Hepatocyte (in vitro differentiated cells): Measurements from ENCODE around the gene CFAP298. TPM values are rescaled to one million over a fixed set of nuclear protein-coding genes. Genes with fewer than 3 reads are reported as not detected.

Experiments used
- DNase-seq: peaks from one replicate; pipeline ENCODE4 v3.0.0-alpha.2; 2016; ENCODE audit warnings: low spot score
- H2AFZ ChIP-seq: fragments of 200-600 bp; sonication (generic); 2 replicates; pipeline ENCODE4 v1.6.0; 2016; ENCODE audit warnings: antibody characterized with exemption, mild to moderate bottlenecking
- H3K27ac ChIP-seq: fragments of 200-600 bp; sonication (generic); 2 replicates; pipeline ENCODE4 v1.5.1; 2016; ENCODE audit warnings: mild to moderate bottlenecking
- H3K27me3 ChIP-seq: fragments of 200-600 bp; sonication (generic); 2 replicates; pipeline ENCODE4 v1.6.1; 2016
- H3K36me3 ChIP-seq: fragments of 200-600 bp; sonication (generic); replicated peaks from 2 replicates; pipeline ENCODE4 v1.5.1; 2016; ENCODE audit warnings: low read depth; ENCODE audit not compliant: insufficient read depth
- H3K4me1 ChIP-seq: fragments of 200-600 bp; sonication (generic); 2 replicates; pipeline ENCODE4 v1.5.1; 2016; ENCODE audit warnings: mild to moderate bottlenecking, moderate library complexity; ENCODE audit not compliant: insufficient read depth
- H3K4me2 ChIP-seq: fragments of 200-600 bp; sonication (generic); 2 replicates; pipeline ENCODE4 v1.6.0; 2016
- H3K4me3 ChIP-seq: fragments of 200-600 bp; sonication (generic); 2 replicates; pipeline ENCODE4 v1.5.1; 2016; ENCODE audit warnings: mild to moderate bottlenecking
- H3K79me2 ChIP-seq: fragments of 200-600 bp; sonication (generic); 2 replicates; pipeline ENCODE4 v1.6.0; 2017; ENCODE audit warnings: mild to moderate bottlenecking
- H3K9me2 ChIP-seq: fragments of 200-600 bp; sonication (generic); replicated peaks from 2 replicates; pipeline ENCODE4 v1.6.0; 2017; ENCODE audit warnings: mild to moderate bottlenecking; ENCODE audit not compliant: insufficient read depth
- H3K9me3 ChIP-seq: fragments of 200-600 bp; sonication (generic); 2 replicates; pipeline ENCODE4 v1.5.1; 2016; ENCODE audit warnings: low read depth, mild to moderate bottlenecking
- H4K20me1 ChIP-seq: fragments of 200-600 bp; sonication (generic); 2 replicates; pipeline ENCODE4 v1.6.0; 2016; ENCODE audit warnings: mild to moderate bottlenecking; ENCODE audit not compliant: insufficient read depth, poor library complexity, severe bottlenecking
- CTCF ChIP-seq: fragments of 200-600 bp; sonication (generic); IDR thresholded peaks from 2 replicates; pipeline ENCODE4 v1.5.1; 2016; ENCODE audit warnings: antibody characterized with exemption, mild to moderate bottlenecking; ENCODE audit not compliant: poor library complexity
- EZH2 ChIP-seq: fragments of 200-600 bp; sonication (generic); IDR thresholded peaks from 2 replicates; pipeline ENCODE4 v1.6.1; 2016; ENCODE audit warnings: antibody characterized with exemption, mild to moderate bottlenecking, borderline replicate concordance
- EZH2phosphoT487 ChIP-seq: fragments of 200-600 bp; sonication (generic); IDR thresholded peaks from one replicate; pipeline ENCODE4 v1.6.1; 2018; ENCODE audit warnings: antibody characterized with exemption, mild to moderate bottlenecking, low read depth, moderate library complexity; ENCODE audit not compliant: unreplicated experiment, severe bottlenecking
- WGBS: methylation state at CpG from one replicate; pipeline ENCODE4 v1.1.6; 2016; ENCODE audit warnings: low lambda C conversion rate; ENCODE audit errors: missing lambda C conversion rate; 5-methylcytosine and 5-hydroxymethylcytosine counted together
- polyA plus RNA-seq: library from polyadenylated mRNA; unstranded; fragments of >200 nt; fragmentation: Nextera tagmentation; extraction: Ambion mirVana; gene quantifications from 2 replicates; pipeline ENCODE4 v1.2.1, GENCODE V29; 2016
- small RNA-seq: library from RNA; depleted of rRNA; stranded (forward); fragments of <200 nt; gene quantifications from one replicate; pipeline ENCODE3, GENCODE V24; 2014
- total RNA-seq: library from RNA; depleted of rRNA; stranded (reverse); fragments of >200 nt; gene quantifications from 2 replicates; pipeline ENCODE4 v1.2.3, GENCODE V29; 2014

Gene CFAP298
- total and polyA plus RNA-seq, 2 experiments from 2014 or later = 32.6 to 61.8 TPM

DNA sequence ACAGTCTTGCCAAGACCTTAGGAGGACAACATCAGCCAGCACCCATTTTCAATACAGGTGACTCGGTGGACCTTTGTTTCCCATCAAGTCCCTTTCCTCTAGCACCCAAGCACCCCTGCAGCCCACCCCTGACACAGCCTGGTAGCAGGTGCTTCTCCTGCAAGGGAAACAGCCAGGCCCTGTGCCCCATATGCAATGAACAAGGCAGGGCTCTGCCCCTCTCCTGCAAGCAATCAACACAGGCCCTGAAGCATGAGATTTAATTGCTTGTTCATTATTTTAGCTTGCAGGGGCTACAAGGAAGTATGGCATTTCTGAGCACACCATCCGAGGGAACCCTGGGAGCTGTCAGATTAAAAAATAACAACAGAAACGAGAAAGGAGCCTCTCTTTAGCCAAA, 62.3 kb downstream of the CFAP298 start:
- no peaks in the 10 kb centered on the region for H3K4me1 ChIP-seq
- DNase-seq = no peak
- H3K4me3 ChIP-seq = no peak overlapping the region
- no peaks in the 10 kb centered on the region for H3K27me3 ChIP-seq
- TF ChIP-seq CTCF = no peak
- no peak for TF ChIP-seq EZH2
- no peak for TF ChIP-seq EZH2phosphoT487
- no peaks in the 10 kb centered on the region for H4K20me1 ChIP-seq
- no peak overlapping the region for H3K27ac ChIP-seq
- H3K9me2 ChIP-seq = no peaks in the 10 kb centered on the region
- H3K36me3 ChIP-seq = no peaks in the 10 kb centered on the region
- no peaks in the 10 kb centered on the region for H3K79me2 ChIP-seq
- H3K4me2 ChIP-seq = no peak overlapping the region
- no peaks in the 10 kb centered on the region for H3K9me3 ChIP-seq
- WGBS = 87% methylated on average over 3 of the region's 3 CpGs
- H2AFZ ChIP-seq = no peak overlapping the region

- H4K20me1 ChIP-seq = no peaks in the 10 kb centered on the region
- H3K27me3 ChIP-seq = no peaks in the 10 kb centered on the region
- no peaks in the 10 kb centered on the region for H3K79me2 ChIP-seq
- no peak overlapping the region for H3K4me2 ChIP-seq
- TF ChIP-seq EZH2 (no peak), EZH2phosphoT487 (no peak), CTCF (no peak)
- no peaks in the 10 kb centered on the region for H3K36me3 ChIP-seq
- no peaks in the 10 kb centered on the region for H3K4me1 ChIP-seq
- H3K9me3 ChIP-seq = no peaks in the 10 kb centered on the region
- H3K4me3 ChIP-seq = no peak overlapping the region
- 78% methylated on average over 1 of the region's 1 CpG for WGBS
- no peaks in the 10 kb centered on the region for H3K9me2 ChIP-seq
- no peak for DNase-seq
- H3K27ac ChIP-seq = no peak overlapping the region
- H2AFZ ChIP-seq = no peak overlapping the region
Observed at GRCh38 chr21:32549440-32549839, 62.7 kb downstream of the CFAP298 start.

Small RNAs within 50 kb of the gene (small RNA-seq; reads per million reads assigned to genes)
- 0.16 reads per million for gene RNA5SP490

Other genes with a start within 250 kb of the CFAP298 start
- gene URB1, start 219.4 kb downstream of the CFAP298 start, total RNA-seq = 10.1 and 13.6 TPM in 2 replicates
- 2.9 and 3.4 TPM in 2 replicates for gene URB1, start 219.4 kb downstream of the CFAP298 start, polyA plus RNA-seq
- gene EVA1C, start 199.7 kb downstream of the CFAP298 start, total RNA-seq = 2.9 and 3.4 TPM in 2 replicates
- gene EVA1C, start 199.7 kb downstream of the CFAP298 start, polyA plus RNA-seq = 2.2 and 4.4 TPM in 2 replicates
- gene TCP10L, start 26.9 kb downstream of the CFAP298 start, total RNA-seq = 0.40 TPM in 1 of 2 replicates, not detected in the other
- gene TCP10L, start 26.9 kb downstream of the CFAP298 start, polyA plus RNA-seq = 0.91 and 1.0 TPM in 2 replicates
- gene SYNJ1, start 115.6 kb upstream of the CFAP298 start, total RNA-seq = 4.7 and 8.9 TPM in 2 replicates
- gene SYNJ1, start 115.6 kb upstream of the CFAP298 start, polyA plus RNA-seq = 3.9 and 7.8 TPM in 2 replicates
- 44.5 and 50.9 TPM in 2 replicates for gene PAXBP1, start 159.4 kb upstream of the CFAP298 start, total RNA-seq
- gene PAXBP1, start 159.4 kb upstream of the CFAP298 start, polyA plus RNA-seq = 17.9 and 28.8 TPM in 2 replicates